ENCODE data around the gene AMBRA1.

GRCh38 chr11:46560300-46560991 lies 33.4 kb downstream of the AMBRA1 start:
- TF ChIP-seq, protein P1, sequence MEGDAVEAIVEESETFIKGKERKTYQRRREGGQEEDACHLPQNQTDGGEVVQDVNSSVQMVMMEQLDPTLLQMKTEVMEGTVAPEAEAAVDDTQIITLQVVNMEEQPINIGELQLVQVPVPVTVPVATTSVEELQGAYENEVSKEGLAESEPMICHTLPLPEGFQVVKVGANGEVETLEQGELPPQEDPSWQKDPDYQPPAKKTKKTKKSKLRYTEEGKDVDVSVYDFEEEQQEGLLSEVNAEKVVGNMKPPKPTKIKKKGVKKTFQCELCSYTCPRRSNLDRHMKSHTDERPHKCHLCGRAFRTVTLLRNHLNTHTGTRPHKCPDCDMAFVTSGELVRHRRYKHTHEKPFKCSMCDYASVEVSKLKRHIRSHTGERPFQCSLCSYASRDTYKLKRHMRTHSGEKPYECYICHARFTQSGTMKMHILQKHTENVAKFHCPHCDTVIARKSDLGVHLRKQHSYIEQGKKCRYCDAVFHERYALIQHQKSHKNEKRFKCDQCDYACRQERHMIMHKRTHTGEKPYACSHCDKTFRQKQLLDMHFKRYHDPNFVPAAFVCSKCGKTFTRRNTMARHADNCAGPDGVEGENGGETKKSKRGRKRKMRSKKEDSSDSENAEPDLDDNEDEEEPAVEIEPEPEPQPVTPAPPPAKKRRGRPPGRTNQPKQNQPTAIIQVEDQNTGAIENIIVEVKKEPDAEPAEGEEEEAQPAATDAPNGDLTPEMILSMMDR (IDR thresholded peaks at IDR 0.05): no peak
- TF ChIP-seq POLR2A (IDR thresholded peaks at IDR 0.05) (no peak), POLR2AphosphoS5 (IDR thresholded peaks at IDR 0.05) (no peak)
